ENCODE measurements around the gene FN3KRP. TPM values are rescaled to one million over a fixed set of nuclear protein-coding genes. Genes with fewer than 3 reads are reported as not detected.

FN3KRP gene, protein sequence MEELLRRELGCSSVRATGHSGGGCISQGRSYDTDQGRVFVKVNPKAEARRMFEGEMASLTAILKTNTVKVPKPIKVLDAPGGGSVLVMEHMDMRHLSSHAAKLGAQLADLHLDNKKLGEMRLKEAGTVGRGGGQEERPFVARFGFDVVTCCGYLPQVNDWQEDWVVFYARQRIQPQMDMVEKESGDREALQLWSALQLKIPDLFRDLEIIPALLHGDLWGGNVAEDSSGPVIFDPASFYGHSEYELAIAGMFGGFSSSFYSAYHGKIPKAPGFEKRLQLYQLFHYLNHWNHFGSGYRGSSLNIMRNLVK
- 24.7 and 29.6 TPM in 2 replicates for total RNA-seq

DNA sequence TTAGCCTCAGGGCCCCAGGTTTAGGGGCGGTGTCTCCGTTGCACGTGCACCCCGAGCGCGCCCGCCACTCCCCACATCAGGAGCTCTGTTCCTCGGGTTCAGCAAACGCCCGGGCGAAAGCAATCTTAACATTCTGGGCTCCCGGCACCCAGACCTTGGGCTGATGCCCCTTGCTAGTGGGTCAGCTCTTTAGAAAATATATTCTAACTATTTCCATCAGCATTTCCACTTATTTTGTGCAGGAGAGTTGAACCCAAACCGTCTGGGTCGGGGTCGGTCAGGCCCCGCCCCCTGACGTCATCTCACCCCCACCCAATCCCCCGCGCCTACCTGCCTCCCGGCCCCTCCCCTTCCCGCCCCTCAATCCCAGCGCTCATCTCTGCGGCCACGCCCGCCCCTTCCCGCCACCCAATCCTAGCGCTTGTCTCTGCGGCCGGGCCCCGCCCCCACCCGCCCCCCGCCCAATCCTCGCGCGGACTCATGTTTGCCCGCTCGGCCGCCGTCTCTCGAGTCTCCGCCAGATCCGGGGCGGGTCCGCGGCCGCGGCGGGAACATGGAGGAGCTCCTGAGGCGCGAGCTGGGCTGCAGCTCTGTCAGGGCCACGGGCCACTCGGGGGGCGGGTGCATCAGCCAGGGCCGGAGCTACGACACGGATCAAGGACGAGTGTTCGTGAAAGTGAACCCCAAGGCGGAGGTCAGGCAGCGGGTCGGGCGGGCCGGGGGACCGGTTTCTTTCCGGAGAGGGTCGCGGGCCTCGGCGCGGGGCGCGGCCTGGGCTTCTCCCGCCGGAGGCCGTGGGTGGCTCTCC is at the start of gene FN3KRP:
TSS of gene FN3KRP (plus strand) at position 504 of the 808 bp plus-strand sequence. CDS start at position 554, 50 bp downstream.

GRCh38 chr17:82698065-82698973 is 18.2 kb upstream of the FN3KRP start, which contains the start of gene RAB40B:
Gene RAB40B (minus strand): TSS chr17:82698698. CDS start chr17:82698596, 102 bp downstream.

DNA sequence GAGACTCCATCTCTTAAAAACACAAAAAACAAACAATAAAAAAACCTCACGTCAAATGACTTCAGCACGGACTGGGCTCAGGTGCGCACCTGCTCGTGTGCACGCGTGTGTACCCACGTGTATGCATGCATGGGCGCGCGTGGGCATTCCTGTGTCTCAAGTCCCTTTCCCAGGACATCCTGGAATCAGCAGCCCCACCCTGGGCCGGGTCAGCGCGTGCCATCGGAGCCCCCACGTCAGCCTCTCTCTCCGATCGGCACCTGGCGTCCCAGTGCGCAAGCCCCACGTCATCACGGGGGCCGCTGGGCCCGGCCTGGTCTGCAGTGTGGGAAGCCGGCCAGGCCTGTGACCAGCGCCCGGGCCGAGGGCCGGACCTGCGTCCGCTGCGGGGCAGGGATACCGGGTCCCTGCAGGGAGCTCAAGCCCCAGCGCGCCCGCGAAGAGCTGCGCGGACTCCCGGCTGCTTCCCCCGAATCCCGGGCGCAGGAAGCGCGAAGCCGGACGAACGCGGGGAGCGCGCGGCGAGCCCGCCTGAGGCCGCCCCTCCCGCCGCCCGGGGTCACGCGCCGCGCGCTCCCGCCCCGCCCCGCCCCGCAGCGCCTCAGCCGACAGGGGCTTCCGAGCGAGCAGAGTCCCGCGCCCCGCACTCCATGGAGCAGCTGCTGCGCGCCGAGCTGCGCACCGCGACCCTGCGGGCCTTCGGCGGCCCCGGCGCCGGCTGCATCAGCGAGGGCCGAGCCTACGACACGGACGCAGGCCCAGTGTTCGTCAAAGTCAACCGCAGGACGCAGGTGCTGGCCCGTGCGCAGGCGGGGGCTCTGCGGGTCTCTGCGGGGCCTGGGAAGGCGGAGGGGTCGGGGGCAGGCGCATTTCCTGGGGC is 18.7 kb downstream of the FN3KRP start, which contains the start of gene FN3K:
TSS of gene FN3K (plus strand) at position 629 of the 880 bp plus-strand sequence. CDS start at position 651, 22 bp downstream.

GRCh38 chr17:82751571-82752370 is 35.3 kb downstream of the FN3KRP start, which contains the start of gene TBCD:
Gene TBCD (plus strand): TSS chr17:82752065. CDS start chr17:82752194, 129 bp downstream.

Other genes with a start within 250 kb of the FN3KRP start
- 36.6 and 36.7 TPM in 2 replicates for gene FOXK2, start 197.0 kb upstream of the FN3KRP start, total RNA-seq
- 53.4 and 57.0 TPM in 2 replicates for gene WDR45B, start 68.3 kb upstream of the FN3KRP start, total RNA-seq
- gene RAB40B, start 18.0 kb upstream of the FN3KRP start, total RNA-seq = 5.2 and 5.4 TPM in 2 replicates
- gene FN3K, start 18.9 kb downstream of the FN3KRP start, total RNA-seq = 1.3 TPM in 2 replicates
- 40.0 and 48.8 TPM in 2 replicates for gene TBCD, start 35.4 kb downstream of the FN3KRP start, total RNA-seq
- not detected in 2 replicates for gene ZNF750, start 123.3 kb downstream of the FN3KRP start, total RNA-seq